BE2C (cell line): ENCODE results near the gene MEF2D.
A peak's percentile ranks its signal among the peaks of the same experiment; 100 is the strongest.

ENCODE experiments used
- DNase-seq: peaks from one replicate; pipeline ENCODE4 v3.0.0-alpha.2; 2020
- H3K27me3 ChIP-seq: fragments of 250-450 bp; sonication (Bioruptor Pico); 2 replicates; pipeline ENCODE4 v1.5.1; 2020; ENCODE audit warnings: mild to moderate bottlenecking
- H3K36me3 ChIP-seq: fragments of 250-450 bp; sonication (Bioruptor Pico); 2 replicates; pipeline ENCODE4 v1.5.1; 2020; ENCODE audit warnings: mild to moderate bottlenecking
- H3K4me1 ChIP-seq: fragments of 250-450 bp; sonication (Bioruptor Pico); 2 replicates; pipeline ENCODE4 v1.5.1; 2020
- H3K4me3 ChIP-seq: 2 replicates; pipeline ENCODE4 v1.5.1; 2011; ENCODE audit warnings: low read depth, low read length
- H3K9me3 ChIP-seq: fragments of 250-450 bp; sonication (Bioruptor Pico); 2 replicates; pipeline ENCODE4 v1.5.1; 2020
- CTCF ChIP-seq: IDR thresholded peaks from 2 replicates; pipeline ENCODE4 v1.5.1; 2012; ENCODE audit warnings: mild to moderate bottlenecking, low read depth, low read length

Gene MEF2D

GRCh38 chr1:156465747-156466365 is 34.7 kb downstream of the MEF2D start:
- H3K4me3 ChIP-seq: no peak overlapping the region
- H3K36me3 ChIP-seq: peaks cover 7% of the 10 kb centered on the region; the same call in 1 of the 2 replicates
- no peaks in the 10 kb centered on the region for H3K4me1 ChIP-seq
- no peak for DNase-seq
- no peaks in the 10 kb centered on the region for H3K27me3 ChIP-seq
- TF ChIP-seq CTCF: peak; percentile 30
- no peaks in the 10 kb centered on the region for H3K9me3 ChIP-seq

GRCh38 chr1:156464825-156465452 is 35.6 kb downstream of the MEF2D start:
- Histone ChIP-seq H3K27me3 (no peaks in the 10 kb centered on the region), H3K9me3 (no peaks in the 10 kb centered on the region), H3K4me1 (no peaks in the 10 kb centered on the region), H3K36me3 (peaks cover 6% of the 10 kb centered on the region; the same call in 1 of the 2 replicates), H3K4me3 (no peak overlapping the region)
- TF ChIP-seq CTCF: no peak
- DNase-seq: no peak

GRCh38 chr1:156464335-156464734 is 36.2 kb downstream of the MEF2D start:
- no peaks in the 10 kb centered on the region for H3K27me3 ChIP-seq
- DNase-seq: no peak
- H3K9me3 ChIP-seq: no peaks in the 10 kb centered on the region
- H3K4me3 ChIP-seq: no peak overlapping the region
- peaks cover 4% of the 10 kb centered on the region; the same call in 1 of the 2 replicates for H3K36me3 ChIP-seq
- no peaks in the 10 kb centered on the region for H3K4me1 ChIP-seq
- no peak for TF ChIP-seq CTCF

GRCh38 chr1:156463874-156464273 is 36.7 kb downstream of the MEF2D start:
- Histone ChIP-seq H3K36me3 (peaks cover 4% of the 10 kb centered on the region; the same call in 1 of the 2 replicates), H3K27me3 (no peaks in the 10 kb centered on the region), H3K4me3 (no peak overlapping the region), H3K4me1 (no peaks in the 10 kb centered on the region), H3K9me3 (no peaks in the 10 kb centered on the region)
- no peak for TF ChIP-seq CTCF
- no peak for DNase-seq

GRCh38 chr1:156462954-156463795 is 37.4 kb downstream of the MEF2D start:
- no peak for TF ChIP-seq CTCF
- H3K9me3 ChIP-seq: no peaks in the 10 kb centered on the region
- H3K4me3 ChIP-seq: no peak overlapping the region
- no peak for DNase-seq
- no peaks in the 10 kb centered on the region for H3K27me3 ChIP-seq
- peaks cover 4% of the 10 kb centered on the region; the same call in 1 of the 2 replicates for H3K36me3 ChIP-seq
- no peaks in the 10 kb centered on the region for H3K4me1 ChIP-seq
